Right lung (tissue), 5 donors: ENCODE data around the gene TYSND1. TPM values are rescaled to one million over a fixed set of nuclear protein-coding genes. Genes with fewer than 3 reads are reported as not detected.
"Not testable (repeated sequence)": the region's sequence is repeated elsewhere in the genome, so short reads cannot be mapped to it uniquely, and the experiment has no call there.

Source experiments
- DNase-seq, 2 donors: peaks; one replicate each; pipeline ENCODE4 v3.0.0-alpha.2; 2013
- polyA plus RNA-seq, 5 donors: library from polyadenylated mRNA; unstranded; fragments of 120-200 nt; gene quantifications; one replicate each; pipeline versions ENCODE4 v1.2.1 to v1.2.3, GENCODE V29; 2013; ENCODE audit warnings: inconsistent platforms in 1 of 5, low replicate concordance in 1 of 5; ENCODE audit not compliant: insufficient read length in 5 of 5, insufficient read depth in 1 of 5

The TYSND1 gene
- polyA plus RNA-seq, 5 donors: 8.6 to 13.1 (median 12.0) TPM

- no peak for DNase-seq
Observed at GRCh38 chr10:70135684-70136083, 10.8 kb downstream of the TYSND1 start.

- no peak for DNase-seq
Observed at GRCh38 chr10:70135046-70135445, 11.5 kb downstream of the TYSND1 start.

GRCh38 chr10:70132098-70133029 is 14.1 kb downstream of the TYSND1 start, which contains the start of gene AIFM2:
TSS of gene AIFM2 (minus strand) at chr10:70132825. CDS start at chr10:70124084, 8,741 bp downstream.
- peak; percentile 55 to 64 for DNase-seq

- no peak for DNase-seq
Observed at GRCh38 chr10:70131560-70131937, 15.0 kb downstream of the TYSND1 start.

- DNase-seq: no peak
Observed at GRCh38 chr10:70130878-70131559, 15.5 kb downstream of the TYSND1 start.

GRCh38 chr10:70126700-70127395 is 19.7 kb downstream of the TYSND1 start:
- DNase-seq: no peak

- no peak for DNase-seq
Observed at GRCh38 chr10:70125918-70126552, 20.5 kb downstream of the TYSND1 start.

- DNase-seq: no peak
Observed at GRCh38 chr10:70124918-70125317, 21.6 kb downstream of the TYSND1 start.

- DNase-seq: no peak
Observed at GRCh38 chr10:70124415-70124814, 22.1 kb downstream of the TYSND1 start.

- DNase-seq: no peak
Observed at GRCh38 chr10:70123817-70124216, 22.7 kb downstream of the TYSND1 start.

- DNase-seq: not testable (repeated sequence)
Observed at GRCh38 chr10:70123166-70123565, 23.3 kb downstream of the TYSND1 start.

- no peak for DNase-seq
Observed at GRCh38 chr10:70122742-70123141, 23.8 kb downstream of the TYSND1 start.

- DNase-seq: no peak
Observed at GRCh38 chr10:70121281-70121949, 25.1 kb downstream of the TYSND1 start.

- no peak for DNase-seq
Observed at GRCh38 chr10:70120417-70120816, 26.1 kb downstream of the TYSND1 start.

GRCh38 chr10:70119623-70120022 is 26.9 kb downstream of the TYSND1 start:
- DNase-seq: no peak

- no peak for DNase-seq
Observed at GRCh38 chr10:70119197-70119596, 27.3 kb downstream of the TYSND1 start.

GRCh38 chr10:70118196-70118595 is 28.3 kb downstream of the TYSND1 start:
- DNase-seq: no peak

- DNase-seq: no peak
Observed at GRCh38 chr10:70117646-70118045, 28.9 kb downstream of the TYSND1 start.

- peak in 1 of 2 donors; percentile 11 for DNase-seq
Observed at GRCh38 chr10:70115948-70116682, 30.4 kb downstream of the TYSND1 start.

- DNase-seq: no peak
Observed at GRCh38 chr10:70114902-70115301, 31.6 kb downstream of the TYSND1 start.
